CD4-positive, alpha-beta T cell (primary cell): ENCODE results near the gene PLCL1. TPM values are rescaled to one million over a fixed set of nuclear protein-coding genes. Genes with fewer than 3 reads are reported as not detected.

Source experiments
- ATAC-seq: fragments of 200-7000 bp; cut with Tn5 transposase; one replicate; pipeline ENCODE4 v1.10.0; 2022; ENCODE audit warnings: mild to moderate bottlenecking; ENCODE audit not compliant: poor library complexity
- CTCF ChIA-PET: fragments of 350-600 bp; sonication (Branson Sonifier 250); formaldehyde crosslinking; loops from one replicate; lab custom pipeline; 2021; ENCODE audit warnings: antibody characterized with exemption, inconsistent platforms; lab: Charles Lee
- POLR2A ChIA-PET: fragments of 350-600 bp; sonication (Branson Sonifier 250); formaldehyde crosslinking; loops from one replicate; lab custom pipeline; 2021; ENCODE audit warnings: antibody characterized with exemption, inconsistent platforms; lab: Charles Lee
- DNase-seq, 14 experiments: peaks; one replicate each; pipeline ENCODE4 v3.0.0-alpha.2; 2013 to 2020; ENCODE audit warnings: mixed read lengths in 2 of 14
- H3K27ac ChIP-seq, 2 donors: one replicate each; pipeline versions ENCODE4 v1.5.1 to v1.7.0; 2013; ENCODE audit warnings: low read length in 2 of 2, low read depth in 1 of 2, mild to moderate bottlenecking in 1 of 2
- H3K27me3 ChIP-seq, 2 experiments: 1 replicate in 1 of 2; 2 replicates in 1 of 2; pipeline versions ENCODE4 v1.6.1 to v1.7.0; 2013; ENCODE audit warnings: low read length in 2 of 2, control low read depth in 1 of 2, mild to moderate bottlenecking in 1 of 2, moderate library complexity in 1 of 2; ENCODE audit not compliant: insufficient read depth in 2 of 2, control insufficient read depth in 1 of 2
- H3K36me3 ChIP-seq: one replicate; pipeline ENCODE4 v1.6.1; 2013; ENCODE audit warnings: low read length, control low read depth; ENCODE audit not compliant: insufficient read depth
- H3K4me1 ChIP-seq: one replicate; pipeline ENCODE4 v1.6.1; 2013; ENCODE audit warnings: low read length, control low read depth; ENCODE audit not compliant: insufficient read depth
- H3K4me3 ChIP-seq: one replicate; pipeline ENCODE4 v1.5.1; 2013; ENCODE audit warnings: mild to moderate bottlenecking, low read length, moderate library complexity
- H3K9me3 ChIP-seq, 2 experiments: 1 replicate in 1 of 2; 2 replicates in 1 of 2; pipeline versions ENCODE4 v1.6.1 to v1.7.0; 2013; ENCODE audit warnings: low read length in 2 of 2, mild to moderate bottlenecking in 2 of 2, control low read depth in 1 of 2, moderate library complexity in 1 of 2; ENCODE audit not compliant: control insufficient read depth in 1 of 2, insufficient read depth in 1 of 2
- H3K27ac Mint-ChIP-seq: one replicate; pipeline ENCODE4 v1.8.0; 2020; ENCODE audit warnings: mixed read lengths
- H3K27me3 Mint-ChIP-seq: one replicate; pipeline ENCODE4 v1.8.0; 2021; ENCODE audit warnings: mixed read lengths
- H3K36me3 Mint-ChIP-seq: one replicate; pipeline ENCODE4 v1.8.0; 2021; ENCODE audit warnings: low read depth, mixed read lengths
- H3K4me1 Mint-ChIP-seq: one replicate; pipeline ENCODE4 v1.8.0; 2021; ENCODE audit warnings: low read depth, mixed read lengths
- H3K4me3 Mint-ChIP-seq: one replicate; pipeline ENCODE4 v1.8.0; 2020; ENCODE audit warnings: mild to moderate bottlenecking, mixed read lengths
- H3K9me3 Mint-ChIP-seq: one replicate; pipeline ENCODE4 v1.8.0; 2020; ENCODE audit warnings: mixed read lengths
- intact Hi-C, 2 experiments: fragments of 100-400 bp; cut with DNase I in 1 of 2; cut with micrococcal nuclease in 1 of 2; formaldehyde crosslinking; loops; one replicate each; pipeline versions ENCODE4 v1.15.1 to v1.9.0; 2023 to 2025; cut with DNase I, micrococcal nuclease
- total RNA-seq, 174 experiments: library from RNA in 2 of 174; stranded (reverse) in 2 of 174; gene quantifications; one replicate each; pipeline ENCODE4 v1.2.3 and lab custom pipeline; 2021 to 2026
- TF ChIP-seq, protein P1 (sequence below): fragments of 200-600 bp; IDR thresholded peaks from one replicate; pipeline ENCODE4 v1.8.0; 2022; ENCODE audit warnings: antibody characterized with exemption, mild to moderate bottlenecking

The PLCL1 gene
- total RNA-seq, 2 experiments from 2014 or later = 27.0 to 28.3 TPM

GRCh38 chr2:198033626-198034025, 229.2 kb downstream of the PLCL1 start:
- ChIA-PET CTCF (no interaction called here), POLR2A (no interaction called here)
- TF ChIP-seq, protein P1, sequence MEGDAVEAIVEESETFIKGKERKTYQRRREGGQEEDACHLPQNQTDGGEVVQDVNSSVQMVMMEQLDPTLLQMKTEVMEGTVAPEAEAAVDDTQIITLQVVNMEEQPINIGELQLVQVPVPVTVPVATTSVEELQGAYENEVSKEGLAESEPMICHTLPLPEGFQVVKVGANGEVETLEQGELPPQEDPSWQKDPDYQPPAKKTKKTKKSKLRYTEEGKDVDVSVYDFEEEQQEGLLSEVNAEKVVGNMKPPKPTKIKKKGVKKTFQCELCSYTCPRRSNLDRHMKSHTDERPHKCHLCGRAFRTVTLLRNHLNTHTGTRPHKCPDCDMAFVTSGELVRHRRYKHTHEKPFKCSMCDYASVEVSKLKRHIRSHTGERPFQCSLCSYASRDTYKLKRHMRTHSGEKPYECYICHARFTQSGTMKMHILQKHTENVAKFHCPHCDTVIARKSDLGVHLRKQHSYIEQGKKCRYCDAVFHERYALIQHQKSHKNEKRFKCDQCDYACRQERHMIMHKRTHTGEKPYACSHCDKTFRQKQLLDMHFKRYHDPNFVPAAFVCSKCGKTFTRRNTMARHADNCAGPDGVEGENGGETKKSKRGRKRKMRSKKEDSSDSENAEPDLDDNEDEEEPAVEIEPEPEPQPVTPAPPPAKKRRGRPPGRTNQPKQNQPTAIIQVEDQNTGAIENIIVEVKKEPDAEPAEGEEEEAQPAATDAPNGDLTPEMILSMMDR = no peak
- H3K27me3 ChIP-seq = no peaks in the 10 kb centered on the region
- Mint-ChIP-seq H3K4me3 (no peak overlapping the region), H3K4me1 (peaks cover 74% of the 10 kb centered on the region), H3K27me3 (no peaks in the 10 kb centered on the region), H3K9me3 (no peaks in the 10 kb centered on the region), H3K36me3 (no peaks in the 10 kb centered on the region), H3K27ac (no peak overlapping the region)
- no peak overlapping the region for H3K4me3 ChIP-seq
- no peaks in the 10 kb centered on the region for H3K9me3 ChIP-seq
- intact Hi-C loops = no loop called here
- H3K4me1 ChIP-seq = no peaks in the 10 kb centered on the region
- DNase-seq = no peak
- no peaks in the 10 kb centered on the region for H3K36me3 ChIP-seq
- H3K27ac ChIP-seq = no peak overlapping the region
- ATAC-seq = no peak

GRCh38 chr2:198036029-198036879, 231.9 kb downstream of the PLCL1 start:
- TF ChIP-seq, protein P1 = no peak
- Histone ChIP-seq H3K9me3 (no peaks in the 10 kb centered on the region), H3K4me1 (peaks cover 3% of the 10 kb centered on the region), H3K27ac (no peak overlapping the region), H3K36me3 (no peaks in the 10 kb centered on the region), H3K27me3 (no peaks in the 10 kb centered on the region), H3K4me3 (no peak overlapping the region)
- Mint-ChIP-seq H3K36me3 (no peaks in the 10 kb centered on the region), H3K27me3 (no peaks in the 10 kb centered on the region), H3K4me3 (no peak overlapping the region), H3K27ac (no peak overlapping the region), H3K4me1 (peaks cover 48% of the 10 kb centered on the region), H3K9me3 (no peaks in the 10 kb centered on the region)
- CTCF ChIA-PET = no interaction called here
- no peak for DNase-seq
- intact Hi-C loops = no loop called here
- POLR2A ChIA-PET = no interaction called here
- ATAC-seq = no peak

DNA sequence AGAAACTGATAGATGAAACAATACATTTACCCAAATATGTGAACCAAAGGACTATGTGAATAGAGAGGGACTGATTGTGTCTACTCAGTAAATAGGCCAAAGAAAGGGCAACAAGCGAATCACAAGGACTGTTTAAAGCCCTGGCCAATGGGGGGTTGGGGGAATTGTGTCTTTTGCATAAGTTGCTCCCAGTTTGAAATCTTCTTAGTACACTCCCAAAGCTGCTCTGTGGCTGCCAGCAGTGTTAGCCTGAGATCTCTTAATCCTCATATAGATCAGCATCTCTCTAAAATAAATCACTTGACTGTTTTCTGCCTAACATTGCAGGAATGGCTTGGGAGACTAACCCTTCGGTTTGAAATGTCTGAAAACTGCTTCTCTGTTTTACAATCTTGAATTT, 236.4 kb downstream of the PLCL1 start:
- Histone ChIP-seq H3K4me3 (no peak overlapping the region), H3K9me3 (no peaks in the 10 kb centered on the region), H3K27ac (no peak overlapping the region), H3K4me1 (peaks cover 15% of the 10 kb centered on the region), H3K27me3 (no peaks in the 10 kb centered on the region), H3K36me3 (no peaks in the 10 kb centered on the region)
- Mint-ChIP-seq H3K9me3 (no peaks in the 10 kb centered on the region), H3K4me1 (peaks cover 28% of the 10 kb centered on the region), H3K4me3 (no peak overlapping the region), H3K27me3 (no peaks in the 10 kb centered on the region), H3K36me3 (no peaks in the 10 kb centered on the region), H3K27ac (no peak overlapping the region)
- TF ChIP-seq, protein P1 = no peak
- ATAC-seq (no peak), DNase-seq (no peak)
- POLR2A ChIA-PET = no interaction called here
- CTCF ChIA-PET = no interaction called here
- intact Hi-C loops = no loop called here
